Endothelial cell of umbilical vein (primary cell): ENCODE results near the gene DPP9.

ENCODE experiments used
- CTCF ChIP-seq, 2 donors: IDR thresholded peaks; 1 replicate in 1 of 2; 2 replicates in 1 of 2; pipeline ENCODE4 v1.5.1; 2011; ENCODE audit warnings: low read length in 2 of 2, mild to moderate bottlenecking in 2 of 2, moderate library complexity in 2 of 2, control low read depth in 1 of 2, inconsistent platforms in 1 of 2, low read depth in 1 of 2; ENCODE audit not compliant: insufficient read depth in 1 of 2; ENCODE audit errors: extremely low read depth in 1 of 2
- EZH2 ChIP-seq: IDR thresholded peaks from 2 replicates; pipeline ENCODE4 v1.6.1; 2012; ENCODE audit warnings: borderline replicate concordance, low read depth, mild to moderate bottlenecking, moderate library complexity, low read length, inconsistent platforms; ENCODE audit not compliant: severe bottlenecking
- FOS ChIP-seq: IDR thresholded peaks from 2 replicates; pipeline ENCODE4 v1.6.1; 2011; ENCODE audit warnings: mild to moderate bottlenecking, low read length, moderate library complexity, borderline replicate concordance; ENCODE audit not compliant: insufficient read depth
- MYC ChIP-seq: IDR thresholded peaks from one replicate; pipeline ENCODE4 v1.6.1; 2011; ENCODE audit warnings: mild to moderate bottlenecking, low read depth, low read length
- POLR2A ChIP-seq: IDR thresholded peaks from 2 replicates; pipeline ENCODE4 v1.6.1; 2012; ENCODE audit warnings: low read depth, mild to moderate bottlenecking, control low read depth, low read length
- POLR2AphosphoS5 ChIP-seq: IDR thresholded peaks from 2 replicates; pipeline ENCODE4 v1.6.1; 2012; ENCODE audit warnings: low read depth, mild to moderate bottlenecking, control low read depth, low read length, moderate library complexity; ENCODE audit not compliant: insufficient read depth

GRCh38 chr19:4728871-4729270, 5.2 kb upstream of the DPP9 start:
- no peak for TF ChIP-seq CTCF (IDR thresholded peaks at IDR 0.05; ENCODE audit: extremely low read depth in 1 of 2, insufficient read depth in 1 of 2, low read depth in 1 of 2, low read length in 2 of 2)
- no peak for TF ChIP-seq MYC
- TF ChIP-seq POLR2A, result no peak
- no peak for TF ChIP-seq POLR2AphosphoS5
- no peak for TF ChIP-seq EZH2
- no peak for TF ChIP-seq FOS
